ENCODE results near the gene CYSTM1.

CYSTM1 gene

GRCh38 chr5:140259500-140259899 lies 84.5 kb downstream of the CYSTM1 start:
- no peak for DNase-seq

DNA sequence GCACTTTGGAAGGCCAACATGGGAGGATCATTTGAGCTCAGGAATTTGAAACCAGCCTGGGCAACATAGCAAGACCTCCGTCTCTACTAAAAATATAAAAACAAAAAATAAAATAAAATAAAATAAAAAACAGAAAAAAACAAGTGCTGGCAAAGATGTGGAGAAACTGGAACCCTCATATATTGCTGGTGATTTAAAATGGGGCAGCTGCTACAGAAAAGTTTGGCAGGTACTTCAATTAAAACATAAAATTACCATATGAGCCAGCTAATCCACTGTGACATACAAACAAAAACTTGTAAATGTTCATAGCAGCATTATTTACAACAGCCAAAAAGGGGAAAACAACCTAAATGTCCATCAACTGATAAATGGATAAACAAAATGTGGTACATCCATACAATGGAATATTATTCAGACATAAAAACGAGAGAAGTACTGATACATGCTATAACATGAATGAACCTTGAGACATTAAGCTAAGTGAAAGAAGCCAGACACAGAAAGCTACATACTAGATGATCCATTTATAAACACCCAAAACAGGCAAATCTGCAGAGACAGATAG lies 85.2 kb downstream of the CYSTM1 start:
- no peak for DNase-seq

DNA sequence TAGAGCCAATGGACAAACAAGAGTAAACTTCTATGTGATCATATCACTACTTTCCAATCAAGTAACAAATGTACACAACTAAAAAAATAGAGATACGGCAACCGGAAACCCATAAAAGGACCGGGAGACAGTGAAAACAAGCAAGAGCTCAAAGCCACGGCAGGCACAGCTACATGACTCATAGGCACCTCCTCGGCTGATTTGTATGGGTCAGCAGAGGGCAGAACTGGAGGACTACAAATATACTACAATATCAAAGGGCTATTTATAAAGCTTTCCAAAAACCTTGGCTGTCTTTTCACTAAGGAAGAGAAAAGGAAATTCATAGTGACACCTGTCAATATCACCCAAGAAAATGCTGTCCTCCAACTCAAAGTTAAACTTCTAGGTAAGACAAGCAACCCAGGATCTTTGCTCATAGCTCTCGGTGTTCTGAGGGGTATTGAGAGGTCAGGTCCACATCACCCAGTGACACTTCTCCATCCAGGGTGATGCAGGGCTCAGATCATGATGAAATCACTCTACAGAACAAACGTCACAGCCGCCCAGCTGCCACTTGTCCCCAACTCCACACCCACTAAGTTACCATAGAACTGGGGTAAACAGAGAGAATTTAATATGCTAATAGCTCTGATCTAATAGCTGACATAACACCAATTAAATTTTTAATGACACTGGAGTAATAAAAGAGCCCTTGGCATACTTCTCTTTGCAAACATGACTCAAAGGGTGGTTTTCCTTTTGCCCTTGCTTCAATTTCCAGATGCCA lies 86.6 kb downstream of the CYSTM1 start:
- DNase-seq: peak; percentile 4

DNA sequence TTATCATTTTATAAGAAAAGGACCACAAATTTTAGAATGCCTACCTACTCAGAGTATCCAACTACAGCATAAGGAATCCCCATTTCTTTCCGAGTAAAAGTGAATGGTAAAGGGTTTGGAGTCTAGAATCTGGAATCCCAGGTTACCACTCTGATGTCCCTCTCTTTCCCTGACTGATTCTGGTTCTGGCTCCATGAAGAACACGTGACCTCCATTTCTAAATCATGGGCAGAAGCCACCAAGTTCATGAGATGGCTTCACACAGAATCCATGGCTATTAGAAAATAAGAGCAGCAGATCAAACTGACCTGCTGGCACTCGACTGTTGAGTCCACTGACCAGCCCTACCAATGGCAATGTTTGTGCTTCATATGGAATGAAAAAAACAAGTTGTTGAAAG lies 87.2 kb downstream of the CYSTM1 start:
- no peak for DNase-seq

DNA sequence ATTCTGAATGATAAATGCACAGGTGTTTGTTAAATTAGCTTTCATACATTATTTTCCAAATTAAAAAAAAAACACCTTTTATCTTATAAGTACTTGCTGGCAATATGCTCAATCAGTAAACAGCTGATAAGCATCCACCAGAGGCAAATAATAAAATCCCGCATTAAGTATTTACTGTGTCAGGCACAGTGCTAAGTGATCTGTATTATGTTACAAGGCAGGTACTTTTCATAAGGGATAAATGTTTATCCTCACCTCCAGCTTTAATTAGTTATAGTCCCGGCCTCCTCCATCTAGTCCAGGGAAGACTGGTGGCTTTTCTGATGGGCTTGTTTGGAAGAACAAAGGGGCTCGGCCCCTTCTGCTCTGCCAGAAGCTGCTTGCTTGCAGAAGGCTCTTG lies 87.9 kb downstream of the CYSTM1 start:
- no peak for DNase-seq

DNA sequence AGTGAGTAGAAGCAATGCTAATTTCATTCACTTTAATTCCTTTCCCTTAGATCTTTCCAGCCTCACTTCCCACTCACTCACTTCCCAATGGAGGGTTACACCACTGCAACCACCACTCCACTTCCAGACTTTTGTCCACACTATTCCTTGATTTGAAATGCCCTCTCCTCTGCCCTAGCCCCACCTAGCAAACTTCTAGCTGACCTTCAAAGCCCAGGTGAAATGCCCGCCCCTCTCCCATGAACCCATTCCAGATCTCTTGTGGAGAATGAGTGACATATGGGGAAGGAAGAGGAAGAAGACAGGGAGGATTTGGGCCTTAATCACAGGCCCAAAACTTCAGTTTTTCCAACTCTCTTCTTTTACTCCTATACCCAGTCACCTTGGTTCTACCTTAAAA lies 90.9 kb downstream of the CYSTM1 start:
- no peak for DNase-seq

GRCh38 chr5:140266471-140267200 lies 91.6 kb downstream of the CYSTM1 start:
- DNase-seq: no peak

GRCh38 chr5:140267201-140267540 lies 92.2 kb downstream of the CYSTM1 start:
- no peak for DNase-seq

DNA sequence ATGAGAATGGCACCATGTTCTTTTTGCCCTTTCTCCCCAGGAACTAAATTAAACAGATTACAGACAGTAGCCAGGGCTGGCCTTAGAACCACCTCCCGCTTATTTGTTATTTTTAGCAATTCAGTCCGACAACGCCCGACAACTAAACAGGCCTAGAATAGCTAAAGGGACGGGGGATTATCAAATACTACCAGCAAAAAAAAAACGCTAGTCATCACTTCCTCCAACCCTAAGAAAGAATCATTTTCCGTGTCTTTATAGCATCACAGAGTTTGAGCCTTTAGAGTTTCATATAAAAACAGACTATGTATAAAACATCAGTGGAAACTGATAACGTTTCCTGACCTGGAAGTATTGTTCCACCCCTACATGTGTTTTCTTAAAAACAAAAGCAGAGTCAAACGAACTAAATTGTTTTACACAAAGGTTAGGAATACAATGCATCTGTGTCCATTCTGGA lies 92.6 kb downstream of the CYSTM1 start:
- DNase-seq: no peak

- no peak for DNase-seq
These were observed 95.0 kb downstream of the CYSTM1 start for GRCh38 chr5:140270008-140270407.

- DNase-seq: no peak
These were observed 98.5 kb downstream of the CYSTM1 start for GRCh38 chr5:140273401-140273877.

GRCh38 chr5:140275837-140276236 lies 100.8 kb downstream of the CYSTM1 start:
- DNase-seq: no peak

GRCh38 chr5:140282266-140282665 lies 107.3 kb downstream of the CYSTM1 start:
- DNase-seq: no peak

GRCh38 chr5:140284013-140284412 lies 109.0 kb downstream of the CYSTM1 start:
- DNase-seq: no peak

DNA sequence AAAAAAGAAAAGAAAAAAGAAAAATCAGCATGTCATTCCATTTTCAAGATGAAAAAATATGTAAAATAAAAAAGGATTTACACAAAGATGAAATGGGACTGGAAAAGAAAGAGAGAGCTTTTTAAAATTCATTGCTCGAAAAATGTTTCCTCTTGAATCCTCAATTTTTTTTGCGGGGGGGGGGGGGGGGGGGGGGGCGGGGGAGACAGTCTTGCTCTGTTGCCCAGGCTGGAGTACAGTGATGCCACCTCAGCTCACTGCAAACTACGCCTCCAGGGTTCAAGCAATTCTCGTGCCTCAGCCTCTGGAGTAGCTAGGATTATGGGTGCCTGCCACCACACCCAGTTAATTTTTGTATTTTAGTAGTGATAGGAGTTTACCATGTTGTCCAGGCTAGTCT lies 111.4 kb downstream of the CYSTM1 start:
- no peak for DNase-seq

DNA sequence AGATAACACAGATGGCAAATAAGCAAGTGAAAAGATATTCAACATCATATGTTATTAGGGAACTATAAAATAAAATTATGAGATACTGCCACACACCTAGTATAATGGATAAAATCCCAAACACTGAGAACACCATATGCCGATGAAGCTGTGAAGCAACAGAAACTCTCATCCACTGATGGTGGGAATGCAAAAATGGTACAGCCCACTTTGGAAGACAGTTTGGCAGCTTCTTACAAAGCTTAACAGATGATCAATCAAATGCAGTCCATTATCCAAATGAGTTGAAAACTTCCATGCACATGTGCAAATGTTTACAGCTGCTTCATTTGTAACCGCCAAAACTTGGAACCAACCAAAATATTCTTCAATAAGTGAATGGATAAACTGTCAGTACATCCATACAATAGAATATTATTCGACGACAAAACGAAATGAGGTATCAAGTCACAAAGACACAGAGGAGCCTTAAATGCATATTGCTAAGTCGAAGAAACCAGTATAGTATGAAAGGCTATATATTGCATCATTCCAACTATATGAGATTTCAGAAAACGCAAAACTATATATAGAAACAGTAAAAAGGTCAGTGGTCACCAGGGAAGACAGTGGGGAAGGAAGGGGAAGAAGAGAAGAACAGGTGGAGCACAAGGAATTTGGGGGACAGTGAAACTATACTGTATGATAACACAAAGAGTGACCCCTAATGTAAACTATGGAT lies 113.0 kb downstream of the CYSTM1 start:
- no peak for DNase-seq

DNA sequence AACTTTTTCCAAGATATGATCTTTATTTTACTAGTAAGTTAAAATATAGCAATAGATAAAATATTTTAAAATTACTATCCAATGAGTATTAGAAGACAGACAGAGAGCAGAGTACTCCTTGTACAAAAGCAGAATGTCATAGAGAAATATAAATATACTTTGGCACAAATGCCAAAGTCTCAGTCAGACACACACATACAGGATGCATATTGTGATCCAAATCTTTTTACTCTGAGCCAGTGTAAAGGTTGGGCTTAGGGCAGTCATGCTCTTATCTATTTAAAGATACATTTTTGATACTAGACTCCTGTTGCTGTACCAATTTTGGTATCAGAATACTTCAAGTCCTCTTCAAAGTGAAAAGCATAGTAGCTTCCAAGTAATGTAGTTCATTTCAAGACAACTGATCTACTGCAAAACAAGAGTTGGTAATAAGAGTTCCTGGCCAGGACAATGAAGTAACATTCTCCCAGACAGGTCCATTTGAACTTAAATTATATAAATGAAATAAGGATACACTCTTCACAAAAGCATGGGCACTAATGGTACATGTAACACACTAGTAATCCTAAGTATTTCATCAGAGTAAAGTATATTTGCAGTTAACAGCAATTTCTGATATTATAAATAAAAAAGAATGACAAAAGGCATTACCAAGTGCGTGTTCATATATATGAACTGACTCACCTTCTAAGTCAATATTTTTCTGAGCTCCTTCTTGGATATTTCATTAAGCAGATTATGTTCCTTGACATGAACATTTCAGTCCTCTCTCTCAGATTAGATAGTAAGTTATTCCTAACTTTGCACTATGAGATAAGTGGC lies 117.4 kb downstream of the CYSTM1 start:
- DNase-seq: no peak
